ENCODE data around the gene RNF146.

DNA sequence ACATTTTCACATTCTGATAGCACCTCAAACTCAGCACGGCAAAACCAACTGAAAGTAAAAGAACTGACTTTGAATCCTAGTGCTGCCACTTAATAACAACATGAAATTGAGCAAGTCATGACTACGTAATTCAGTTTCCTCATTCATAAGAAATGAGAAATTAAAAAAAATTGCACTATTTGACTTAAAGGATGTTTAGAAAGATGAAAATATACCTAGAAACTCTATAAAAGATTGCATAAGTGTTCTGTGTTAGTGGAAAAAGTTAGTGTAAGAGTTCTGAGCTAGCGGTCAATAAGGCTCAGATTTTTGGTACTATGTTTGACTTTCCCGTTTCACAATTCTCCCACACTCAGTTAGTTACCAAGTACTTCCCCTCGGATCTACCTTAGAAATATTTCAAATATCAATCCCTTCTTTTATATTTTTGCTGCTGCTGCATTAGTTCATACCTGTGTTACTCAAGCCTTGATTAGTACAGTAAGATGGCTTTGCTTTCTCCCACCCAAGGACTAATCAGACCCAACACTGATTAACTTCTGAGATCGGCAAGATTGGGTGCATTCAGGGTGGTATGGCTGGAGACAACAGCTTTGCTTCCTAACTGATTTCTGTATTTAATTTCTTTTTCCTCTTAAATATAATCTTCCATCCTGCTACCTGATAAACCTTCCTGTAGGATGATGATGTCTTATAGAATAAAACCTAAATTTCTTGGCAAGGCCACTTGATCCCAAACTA is 50.9 kb downstream of the RNF146 start:
- no peak for TF ChIP-seq CTCF (IDR thresholded peaks at IDR 0.05; ENCODE audit: borderline replicate concordance, extremely low read depth, low read length, poor library complexity, severe bottlenecking)
- TF ChIP-seq EZH2 (IDR thresholded peaks at IDR 0.05; ENCODE audit: borderline replicate concordance, low read depth, low read length, severe bottlenecking): no peak

Measured in DND-41 (cell line).